ENCODE results near the gene CCDC188.

CCDC188 gene

GRCh38 chr22:20147237-20147988, 3.4 kb downstream of the CCDC188 start:
- DNase-seq = no peak

GRCh38 chr22:20146777-20147176, 4.1 kb downstream of the CCDC188 start:
- no peak for DNase-seq

- DNase-seq = no peak
These were observed 5.0 kb downstream of the CCDC188 start for GRCh38 chr22:20145832-20146223.

GRCh38 chr22:20145206-20145831, 5.5 kb downstream of the CCDC188 start:
- no peak for DNase-seq

- no peak for DNase-seq
These were observed 6.8 kb downstream of the CCDC188 start for GRCh38 chr22:20143883-20144665.

GRCh38 chr22:20142711-20143621, 7.9 kb downstream of the CCDC188 start:
- DNase-seq = no peak

GRCh38 chr22:20141186-20142077, 9.4 kb downstream of the CCDC188 start:
- no peak for DNase-seq

GRCh38 chr22:20140521-20140964, 10.3 kb downstream of the CCDC188 start:
- DNase-seq = no peak

GRCh38 chr22:20140107-20140445, 10.8 kb downstream of the CCDC188 start:
- DNase-seq = no peak

GRCh38 chr22:20139391-20140106, 11.3 kb downstream of the CCDC188 start:
- no peak for DNase-seq

GRCh38 chr22:20138868-20139267, 12.0 kb downstream of the CCDC188 start:
- no peak for DNase-seq

GRCh38 chr22:20138417-20138738, 12.5 kb downstream of the CCDC188 start:
- DNase-seq = no peak

- DNase-seq = no peak
These were observed 13.0 kb downstream of the CCDC188 start for GRCh38 chr22:20137671-20138416.

GRCh38 chr22:20137113-20137512, 13.7 kb downstream of the CCDC188 start:
- no peak for DNase-seq

GRCh38 chr22:20136603-20136873, 14.3 kb downstream of the CCDC188 start:
- no peak for DNase-seq

- DNase-seq = no peak
These were observed 14.9 kb downstream of the CCDC188 start for GRCh38 chr22:20135806-20136602.

GRCh38 chr22:20135265-20135664, 15.6 kb downstream of the CCDC188 start:
- no peak for DNase-seq

- DNase-seq = no peak
These were observed 16.8 kb downstream of the CCDC188 start for GRCh38 chr22:20133930-20134549.

- DNase-seq = no peak
These were observed 18.1 kb downstream of the CCDC188 start for GRCh38 chr22:20132686-20133246.

All from COR-L47 (cell line).